GM18867 (cell line): ENCODE results near the gene SYCP2.

Source experiments
- ATAC-seq: cut with Tn5 transposase; IDR thresholded peaks from one replicate; pipeline ENCODE4 v1.9.1; 2021; ENCODE audit warnings: mild to moderate bottlenecking, moderate library complexity; ENCODE audit not compliant: unreplicated experiment

Gene SYCP2

DNA sequence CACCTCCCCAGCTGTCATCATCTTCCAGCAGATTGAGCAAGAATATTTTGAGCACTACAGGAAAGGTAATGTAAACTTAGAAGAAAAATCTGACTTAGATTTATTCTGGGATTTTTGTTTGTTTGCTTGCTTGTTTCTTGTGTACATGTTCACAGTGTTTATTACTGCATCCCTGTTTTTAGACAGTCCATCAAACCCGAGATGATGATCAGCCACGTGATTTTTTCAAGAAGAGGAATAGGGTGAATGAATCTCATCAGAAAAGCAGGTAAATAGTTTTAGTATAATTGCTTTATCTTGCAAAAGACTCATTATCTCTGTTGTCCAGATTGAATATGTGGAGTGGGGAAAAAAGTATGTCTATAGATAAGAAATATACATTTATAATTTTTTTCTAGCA is 8.8 kb upstream of the SYCP2 start:
- no peak for ATAC-seq

DNA sequence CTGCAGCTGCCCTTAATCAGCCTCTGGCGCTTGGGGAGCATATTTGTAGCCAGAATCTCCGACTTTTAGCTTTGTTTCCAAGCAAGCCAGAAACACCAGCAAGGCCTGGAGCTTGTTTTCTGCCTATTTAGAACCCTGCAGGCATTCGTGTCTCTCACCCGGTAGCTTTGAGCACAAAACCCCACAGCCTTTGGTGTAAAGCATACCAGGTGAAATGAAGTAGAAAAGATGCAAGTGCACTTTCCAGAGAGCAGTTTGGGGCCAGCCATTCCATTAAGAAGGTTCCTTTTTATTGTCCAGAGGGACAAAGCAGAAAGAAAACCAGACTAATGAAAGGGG is 7.5 kb upstream of the SYCP2 start:
- peak; percentile 6 for ATAC-seq

DNA sequence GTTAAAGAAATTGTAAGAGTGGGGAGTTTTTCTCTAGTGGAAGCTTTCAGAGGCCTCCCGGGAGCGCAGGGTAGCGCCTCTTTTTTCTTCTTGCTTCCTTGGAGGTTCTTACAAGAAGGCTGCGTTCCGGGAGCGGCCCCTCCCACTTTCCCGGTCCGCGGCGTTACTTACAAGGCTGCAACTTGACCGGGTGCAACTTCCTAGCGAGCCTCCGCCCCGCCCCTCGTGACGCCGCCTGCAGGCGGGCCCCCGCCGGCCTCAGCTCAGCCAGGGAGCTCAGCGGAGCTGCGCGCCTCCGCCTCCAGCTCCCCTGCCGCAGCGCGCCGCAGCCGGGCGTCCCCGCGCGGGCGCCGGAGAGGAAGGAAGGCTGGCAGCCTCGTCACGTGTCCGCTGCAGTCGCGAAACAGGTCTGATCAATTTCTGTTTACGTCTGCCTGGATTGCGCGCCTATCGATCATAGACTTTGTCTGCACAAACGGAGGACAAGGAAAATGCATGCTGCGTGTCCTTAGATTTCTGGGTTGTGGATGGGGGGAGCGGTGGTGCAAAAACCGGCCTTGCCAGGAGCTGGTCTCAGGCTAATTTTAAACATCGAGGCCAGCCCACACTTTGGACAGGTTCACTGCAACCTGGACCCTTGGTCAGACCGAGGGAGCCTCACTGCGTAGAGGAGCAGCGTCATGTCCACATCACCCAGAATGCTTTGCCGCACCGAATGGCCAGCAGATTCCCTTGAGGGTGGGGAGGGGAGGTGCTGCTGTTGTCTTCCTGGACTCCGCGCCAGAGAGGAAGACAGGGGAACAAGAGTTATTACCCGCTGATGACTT is 6.9 kb upstream of the SYCP2 start, which contains the start of the genes FAM217B and PPP1R3D:
FAM217B (plus strand) TSS at position 261 of the 827 bp plus-strand sequence. CDS start 3,555 bp downstream, outside the sequence.
PPP1R3D (minus strand) TSS at position 177 of the 827 bp plus-strand sequence. CDS start 374 bp downstream, outside the sequence.
- ATAC-seq, result peak; percentile 93

DNA sequence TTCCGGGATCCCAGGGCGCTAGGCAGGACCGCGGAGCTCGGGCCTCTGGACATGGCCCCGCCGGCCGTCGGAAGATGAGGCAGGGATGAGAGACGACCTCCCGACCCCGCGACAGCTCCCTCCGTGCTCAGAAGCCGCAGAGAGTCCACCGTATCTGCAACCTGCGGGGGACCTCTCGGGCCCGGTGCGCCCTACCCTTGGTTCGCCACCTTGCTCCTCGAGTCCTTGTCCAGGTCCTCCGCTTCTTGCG is 6.4 kb upstream of the SYCP2 start:
- ATAC-seq, result peak; percentile 31

GRCh38 chr20:59939052-59939878 is 5.8 kb upstream of the SYCP2 start:
- no peak for ATAC-seq

DNA sequence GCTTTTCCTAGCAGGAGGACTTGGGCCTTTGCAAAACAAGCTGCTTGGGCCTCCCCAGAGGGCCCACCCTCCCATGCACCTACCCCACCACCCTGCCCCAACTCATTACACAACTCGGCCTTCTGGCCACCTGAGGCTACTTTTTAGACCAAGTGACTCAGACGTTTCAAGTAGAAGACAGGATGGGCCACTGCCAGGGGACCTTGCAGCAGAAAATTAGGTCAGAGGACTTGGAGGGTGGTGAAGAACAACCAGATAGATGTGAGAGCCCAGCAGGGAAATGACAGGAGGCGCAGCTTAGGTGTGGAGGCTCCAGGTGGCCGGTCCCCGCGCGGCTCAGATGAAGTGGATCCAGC is 5.2 kb upstream of the SYCP2 start:
- ATAC-seq, result no peak

- no peak for ATAC-seq
Observed at GRCh38 chr20:59938221-59938620, 4.8 kb upstream of the SYCP2 start.

DNA sequence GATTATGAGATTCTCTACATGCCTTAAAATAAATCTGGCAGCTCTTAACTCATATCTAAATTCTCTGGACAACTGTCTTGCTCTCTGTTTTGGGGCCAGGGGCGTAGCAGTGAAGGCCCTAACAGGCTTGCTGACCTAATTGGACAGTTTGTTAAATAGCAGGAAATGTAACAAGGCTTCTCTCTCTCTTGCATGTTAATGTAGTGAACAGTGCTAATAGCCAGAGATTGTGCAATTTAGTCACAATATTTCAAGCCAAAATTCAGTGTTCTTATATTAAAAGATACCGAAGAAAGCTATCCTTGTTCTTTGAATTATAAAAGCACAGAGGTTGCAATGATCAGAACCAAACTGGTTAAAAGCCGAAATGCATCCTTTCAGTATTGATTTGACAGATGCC is 3.7 kb upstream of the SYCP2 start:
- ATAC-seq, result no peak

DNA sequence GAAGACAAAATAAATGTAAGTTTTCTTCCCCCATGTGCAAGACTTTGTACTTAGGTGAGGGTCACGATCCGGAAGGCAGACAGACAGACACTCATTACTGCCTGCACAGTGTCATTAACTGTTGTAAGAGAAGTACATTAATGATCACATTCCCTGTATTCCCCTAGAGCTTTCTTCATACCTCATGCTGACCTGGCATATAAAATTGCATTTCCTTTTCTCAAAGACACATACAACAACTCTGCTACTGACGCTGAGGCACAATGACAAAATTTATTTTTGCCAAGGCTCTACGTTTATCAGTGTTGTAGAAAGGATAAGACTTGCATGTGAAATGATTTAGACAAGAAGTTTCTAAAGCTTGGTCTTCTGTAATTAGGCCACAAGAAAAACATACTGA is 3.0 kb upstream of the SYCP2 start:
- ATAC-seq, result no peak

DNA sequence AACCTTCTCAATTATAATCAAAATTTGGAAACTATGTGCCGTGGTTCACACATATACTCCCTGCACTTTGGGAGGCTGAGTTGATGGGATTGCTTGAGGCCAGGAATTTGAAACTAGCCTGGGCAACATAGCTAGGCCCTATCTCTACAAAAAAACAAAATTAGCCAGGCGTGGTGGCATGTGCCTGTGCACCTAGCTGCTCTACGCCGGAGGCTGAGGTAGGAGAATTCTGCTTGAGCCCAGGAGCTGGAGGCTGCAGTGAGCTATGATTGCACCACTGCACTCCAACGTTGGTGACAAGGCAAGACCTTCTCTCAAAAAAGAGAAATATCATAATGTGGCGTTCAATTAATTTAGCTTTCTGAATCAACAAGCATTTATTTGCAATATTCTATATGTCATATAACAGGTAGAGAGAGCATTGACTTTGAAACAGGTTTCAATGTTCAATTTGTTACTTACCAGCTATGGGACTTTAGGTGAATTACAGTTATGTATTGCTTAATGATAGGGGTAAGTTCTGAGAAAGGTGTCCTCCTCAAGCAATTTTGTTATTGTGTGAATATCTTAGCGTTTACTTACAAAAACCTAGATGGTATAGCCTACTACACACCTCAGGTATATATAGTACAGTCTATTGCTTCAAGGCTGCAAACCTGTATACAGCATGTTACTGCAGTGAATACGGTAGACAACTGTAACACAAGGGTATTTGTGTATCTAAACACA is 2.2 kb upstream of the SYCP2 start:
- no peak for ATAC-seq

DNA sequence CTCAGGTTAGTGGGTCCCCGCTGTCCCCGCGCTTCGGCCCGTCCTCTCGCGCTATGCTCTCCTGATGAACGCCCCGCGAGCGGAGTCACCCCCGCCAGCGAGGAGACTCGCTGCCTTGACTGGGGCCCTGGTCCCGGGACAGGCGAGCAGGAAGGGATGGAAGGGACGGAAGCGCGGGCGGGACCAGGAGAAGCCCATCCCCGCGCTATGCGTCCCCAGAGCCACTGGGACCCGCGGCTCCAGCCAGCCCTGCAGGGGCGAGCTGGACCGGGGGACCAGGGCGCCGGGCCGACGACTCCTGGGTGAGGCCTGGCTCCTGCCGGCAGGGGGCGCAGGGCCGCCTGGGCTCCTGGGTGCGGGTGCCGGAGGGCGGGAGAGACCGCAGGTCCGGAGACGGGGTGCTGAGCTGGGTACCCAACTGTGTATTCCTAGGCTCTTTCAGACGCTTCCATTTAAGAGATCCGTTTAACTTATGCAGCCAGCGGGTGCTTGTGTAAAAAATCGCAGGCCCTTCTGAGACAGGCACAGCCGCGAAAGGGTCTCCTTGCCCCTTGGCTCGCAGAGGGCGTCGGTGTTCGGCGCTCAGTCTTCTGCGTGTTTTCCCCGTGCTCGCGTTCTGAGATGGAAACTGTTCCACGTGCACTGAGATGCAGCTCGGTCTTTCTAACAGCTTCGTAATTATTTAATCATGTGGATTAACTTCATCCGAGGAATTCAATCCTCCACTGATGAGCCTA is 580 bp upstream of the SYCP2 start:
- ATAC-seq, result no peak

DNA sequence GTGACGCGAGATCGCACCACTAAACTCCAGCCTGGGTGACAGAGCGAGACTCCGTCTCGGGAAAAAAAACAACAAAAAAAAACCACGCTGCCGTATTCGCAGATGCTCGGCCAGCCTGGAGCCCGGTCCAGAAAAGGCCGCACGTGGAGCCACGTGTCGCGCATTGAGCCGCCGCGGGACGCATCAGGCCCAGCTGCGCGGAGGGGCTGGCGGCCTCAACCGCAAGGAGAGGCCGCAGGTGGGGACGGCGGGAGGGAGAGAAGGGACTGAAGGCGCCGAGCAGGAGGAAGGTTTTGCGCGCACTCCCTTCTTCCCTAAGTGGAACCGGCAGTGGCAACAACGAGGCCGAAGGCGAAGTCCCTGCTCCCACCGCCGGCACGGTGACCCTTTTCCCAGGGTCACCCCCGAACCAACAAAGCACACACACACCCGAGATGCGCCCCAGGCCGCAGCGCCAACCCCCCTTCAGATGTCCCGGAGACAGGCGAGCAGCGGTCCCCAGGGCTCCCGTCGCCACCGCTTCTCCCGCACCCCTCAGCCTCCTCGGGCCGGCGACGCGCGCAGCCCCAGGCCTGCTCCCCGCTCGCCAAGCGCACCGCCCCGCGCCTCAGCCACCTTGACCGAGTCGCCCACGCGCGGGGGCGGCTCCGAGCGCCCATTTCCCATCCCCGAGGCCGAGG is 681 bp downstream of the SYCP2 start:
- ATAC-seq, result no peak

GRCh38 chr20:59931511-59932312 is 1.7 kb downstream of the SYCP2 start:
- no peak for ATAC-seq

DNA sequence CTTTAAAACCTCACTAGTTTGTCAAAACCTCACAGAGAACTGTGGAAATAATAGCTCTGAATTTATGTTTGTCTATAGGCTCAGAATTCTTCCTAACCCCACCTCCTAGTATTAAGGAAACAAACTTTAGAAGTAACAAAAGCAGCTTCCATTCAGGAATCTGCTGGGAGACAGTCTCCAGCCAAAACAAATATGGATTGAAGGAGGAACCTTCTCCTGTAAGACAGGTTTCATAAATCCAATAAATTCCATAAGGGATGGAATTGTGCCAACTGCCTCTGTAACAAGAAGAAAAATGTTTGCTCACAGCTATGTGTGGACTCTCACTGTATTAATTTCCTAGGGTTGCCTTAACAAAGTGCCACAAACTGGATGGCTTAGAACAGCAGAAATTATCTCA is 7.5 kb downstream of the SYCP2 start:
- ATAC-seq, result no peak

- ATAC-seq, result no peak
Observed at GRCh38 chr20:59925359-59925758, 8.1 kb downstream of the SYCP2 start.

- no peak for ATAC-seq
Observed at GRCh38 chr20:59923514-59923913, 9.9 kb downstream of the SYCP2 start.

DNA sequence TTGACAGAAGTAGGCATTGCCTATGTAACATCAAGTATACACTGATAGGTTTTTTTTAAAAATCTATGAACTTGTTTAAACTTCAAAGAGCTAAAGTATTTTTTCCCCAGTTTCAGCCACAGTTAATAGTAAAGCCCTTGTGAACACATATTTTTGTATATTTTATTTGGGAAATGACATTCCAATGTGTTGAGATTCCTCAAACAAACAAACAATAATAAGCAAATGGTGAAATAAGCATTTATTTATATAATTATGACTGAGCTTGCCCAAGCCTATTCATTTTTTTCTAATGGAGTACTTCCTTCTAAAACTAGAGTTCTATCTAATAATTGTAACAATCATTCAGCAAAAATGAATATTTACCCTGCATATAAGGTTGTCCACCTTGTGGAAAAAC is 12.5 kb downstream of the SYCP2 start:
- ATAC-seq, result no peak

GRCh38 chr20:59912609-59913008 is 20.8 kb downstream of the SYCP2 start:
- no peak for ATAC-seq

DNA sequence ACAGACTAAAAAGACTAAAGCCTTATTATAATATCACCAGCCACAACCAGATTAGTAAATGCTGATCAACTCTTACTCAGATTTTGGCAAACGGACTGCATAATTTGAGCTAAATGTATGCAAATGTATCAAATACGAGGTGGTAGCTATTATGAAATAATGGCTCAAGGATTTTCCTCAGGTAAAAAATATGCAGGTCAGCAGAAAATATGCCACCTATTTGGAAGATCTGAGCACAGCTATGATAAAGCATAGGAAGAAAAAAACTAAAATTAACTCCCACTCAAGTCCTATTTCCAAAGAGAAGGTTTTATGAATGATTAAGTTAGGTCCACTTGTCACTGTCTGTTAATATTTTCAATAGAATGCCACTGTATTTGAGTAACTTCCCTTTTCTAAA is 22.4 kb downstream of the SYCP2 start:
- ATAC-seq, result no peak

DNA sequence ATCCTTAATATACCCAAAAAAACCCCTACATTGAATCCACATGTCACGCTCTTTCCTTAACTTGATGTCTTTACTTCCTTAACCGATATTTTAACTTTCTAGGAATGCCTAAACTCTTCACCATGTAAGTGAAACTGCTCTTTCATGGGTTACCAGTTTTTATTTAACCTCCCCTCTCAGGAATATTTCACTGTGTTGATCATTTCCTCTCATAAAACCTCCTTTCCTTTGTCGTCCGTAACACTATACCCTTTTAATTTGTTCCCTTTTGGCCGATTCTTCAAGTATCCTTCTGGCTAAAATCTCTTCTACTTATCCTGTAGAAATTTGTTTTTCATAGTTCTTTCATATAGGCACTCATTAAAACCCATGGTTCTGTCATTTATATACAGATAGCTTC is 24.6 kb downstream of the SYCP2 start:
- ATAC-seq, result no peak
